SK-N-SH treated with all-trans-retinoic acid at 6 μM for 48 hours (cell line): ENCODE data around the gene SDK1.

Source experiments
- ATAC-seq: fragments of 200-7000 bp; cut with Tn5 transposase; 3 replicates; pipeline ENCODE4 v1.9.1; 2020; ENCODE audit warnings: mild to moderate bottlenecking, moderate library complexity
- ARNTL ChIP-seq: fragments of 450-650 bp; formaldehyde crosslinking; IDR thresholded peaks from 2 replicates; pipeline ENCODE4 v1.5.0; 2020; ENCODE audit warnings: low read depth, mild to moderate bottlenecking, moderate library complexity, borderline replicate concordance
- BACH2 ChIP-seq: fragments of 250-450 bp; sonication (Bioruptor Pico); IDR thresholded peaks from 2 replicates; pipeline ENCODE4 v1.9.0; 2021; ENCODE audit warnings: mild to moderate bottlenecking, borderline replicate concordance
- CSDC2 ChIP-seq: fragments of 250-450 bp; sonication (Bioruptor Pico); IDR thresholded peaks from 2 replicates; pipeline ENCODE4 v1.5.0; 2020; ENCODE audit warnings: mild to moderate bottlenecking, moderate library complexity
- ESRRG ChIP-seq: fragments of 250-450 bp; sonication (Bioruptor Pico); IDR thresholded peaks from 2 replicates; pipeline ENCODE4 v1.6.1; 2021; ENCODE audit warnings: mild to moderate bottlenecking
- GLIS3 ChIP-seq: fragments of 250-450 bp; sonication (Bioruptor Pico); IDR thresholded peaks from 2 replicates; pipeline ENCODE4 v1.5.0; 2020; ENCODE audit warnings: mild to moderate bottlenecking, moderate library complexity
- ISL1 ChIP-seq: fragments of 250-450 bp; sonication (Bioruptor Pico); IDR thresholded peaks from 2 replicates; pipeline ENCODE4 v2.1.2; 2022; ENCODE audit warnings: mild to moderate bottlenecking, moderate library complexity
- OSR1 ChIP-seq: fragments of 250-450 bp; sonication (Bioruptor Pico); IDR thresholded peaks from 2 replicates; pipeline ENCODE4 v1.8.0; 2022; ENCODE audit warnings: moderate library complexity, mild to moderate bottlenecking, inconsistent platforms
- PPARA ChIP-seq: fragments of 250-450 bp; sonication (Bioruptor Pico); IDR thresholded peaks from 2 replicates; pipeline ENCODE4 v1.5.0; 2020; ENCODE audit warnings: mild to moderate bottlenecking, borderline replicate concordance
- RARB ChIP-seq: fragments of 250-450 bp; sonication (Bioruptor Pico); IDR thresholded peaks from 2 replicates; pipeline ENCODE4 v1.8.0; 2021; ENCODE audit warnings: mild to moderate bottlenecking, moderate library complexity
- SNAI2 ChIP-seq: fragments of 250-450 bp; sonication (Bioruptor Pico); IDR thresholded peaks from 2 replicates; pipeline ENCODE4 v1.5.0; 2020; ENCODE audit warnings: mild to moderate bottlenecking, moderate library complexity
- TCF4 ChIP-seq: fragments of 250-450 bp; sonication (Bioruptor Pico); IDR thresholded peaks from 2 replicates; pipeline ENCODE4 v1.8.0; 2021; ENCODE audit warnings: mild to moderate bottlenecking, moderate library complexity, borderline replicate concordance
- TOX ChIP-seq: fragments of 250-450 bp; sonication (Bioruptor Pico); IDR thresholded peaks from 2 replicates; pipeline ENCODE4 v1.8.0; 2021; ENCODE audit warnings: mild to moderate bottlenecking, moderate library complexity, borderline replicate concordance
- ZC3H10 ChIP-seq: fragments of 250-450 bp; sonication (Bioruptor Pico); IDR thresholded peaks from 2 replicates; pipeline ENCODE4 v1.5.1; 2021; ENCODE audit warnings: mild to moderate bottlenecking, moderate library complexity
- ZFP3 ChIP-seq: fragments of 250-450 bp; sonication (Bioruptor Pico); IDR thresholded peaks from 2 replicates; pipeline ENCODE4 v1.5.0; 2020; ENCODE audit warnings: mild to moderate bottlenecking, moderate library complexity
- ZFP30 ChIP-seq: fragments of 450-650 bp; formaldehyde crosslinking; IDR thresholded peaks from 2 replicates; pipeline ENCODE4 v1.5.0; 2022; ENCODE audit warnings: mild to moderate bottlenecking, moderate library complexity
- ZNF565 ChIP-seq: fragments of 450-650 bp; formaldehyde crosslinking; conservative IDR thresholded peaks from 2 replicates; pipeline ENCODE4 v1.5.0; 2020; ENCODE audit warnings: low read depth, mild to moderate bottlenecking, moderate library complexity
- ZNF70 ChIP-seq: fragments of 450-650 bp; formaldehyde crosslinking; IDR thresholded peaks from 2 replicates; pipeline ENCODE4 v1.5.0; 2020; ENCODE audit warnings: mild to moderate bottlenecking, moderate library complexity
- ZNF8 ChIP-seq: fragments of 450-650 bp; formaldehyde crosslinking; IDR thresholded peaks from 2 replicates; pipeline ENCODE4 v1.5.0; 2020; ENCODE audit warnings: mild to moderate bottlenecking, moderate library complexity
- TF ChIP-seq, protein P1 (sequence below): fragments of 250-450 bp; sonication (Bioruptor Pico); IDR thresholded peaks from 2 replicates; pipeline ENCODE4 v1.5.1; 2020; ENCODE audit warnings: low read depth, mild to moderate bottlenecking, moderate library complexity
- TF ChIP-seq, protein P2 (sequence below): fragments of 250-450 bp; sonication (Bioruptor Pico); IDR thresholded peaks from 2 replicates; pipeline ENCODE4 v1.5.0; 2020; ENCODE audit warnings: mild to moderate bottlenecking, moderate library complexity
- TF ChIP-seq, protein P3 (sequence below): fragments of 250-450 bp; sonication (Bioruptor Pico); IDR thresholded peaks from 2 replicates; pipeline ENCODE4 v1.5.1; 2021; ENCODE audit warnings: mild to moderate bottlenecking, moderate library complexity
- TF ChIP-seq, protein P4 (sequence below): fragments of 250-450 bp; sonication (Bioruptor Pico); IDR thresholded peaks from 2 replicates; pipeline ENCODE4 v1.8.0; 2021; ENCODE audit warnings: low read depth, mild to moderate bottlenecking, moderate library complexity, borderline replicate concordance

The SDK1 gene

DNA sequence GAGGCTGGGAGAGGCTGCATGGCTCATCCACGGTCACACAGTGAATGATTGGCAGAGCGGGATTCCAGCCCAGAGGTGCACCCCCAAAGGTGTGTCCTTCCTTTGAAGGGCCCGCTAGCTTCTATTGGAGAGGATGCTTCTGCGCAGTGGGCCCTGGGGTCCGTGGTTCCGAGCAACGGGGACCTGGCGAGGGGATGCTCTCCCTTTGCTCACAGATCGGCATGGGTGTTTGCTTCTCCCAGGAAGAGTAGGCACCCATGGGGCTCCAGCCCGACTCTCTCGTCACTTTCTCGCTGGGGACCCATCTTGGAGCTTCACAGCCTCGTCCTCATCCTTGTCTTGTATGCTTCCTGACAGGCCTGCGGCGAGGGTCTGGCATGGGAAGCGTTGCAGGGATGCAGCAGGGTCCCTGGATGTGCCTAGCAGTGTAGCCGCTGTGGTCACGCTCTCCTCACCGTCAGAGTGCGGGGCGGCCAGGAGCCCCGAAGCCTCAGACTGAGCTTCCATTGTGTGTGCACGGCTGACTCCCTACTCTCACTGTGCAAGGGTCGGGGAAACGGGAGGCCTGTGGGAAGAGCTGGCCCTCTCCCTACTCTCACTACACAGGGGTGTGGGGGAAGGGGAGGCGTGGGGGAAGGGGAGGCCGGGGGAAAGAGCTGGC lies 842.6 kb downstream of the SDK1 start:
- no peak for TF ChIP-seq ISL1 (CRISPR knock-in tag)
- no peak for TF ChIP-seq ZNF8 (CRISPR knock-in tag)
- TF ChIP-seq SNAI2 (CRISPR knock-in tag) = no peak
- no peak for TF ChIP-seq ARNTL (CRISPR knock-in tag)
- no peak for TF ChIP-seq RARB (CRISPR knock-in tag)
- TF ChIP-seq ESRRG (CRISPR knock-in tag) = no peak
- TF ChIP-seq ZFP3 (CRISPR knock-in tag) = no peak
- no peak for TF ChIP-seq TCF4 (CRISPR knock-in tag)
- TF ChIP-seq GLIS3 (CRISPR knock-in tag) = no peak
- TF ChIP-seq ZNF70 (CRISPR knock-in tag) = no peak
- no peak for TF ChIP-seq TOX (CRISPR knock-in tag)
- no peak for TF ChIP-seq OSR1 (CRISPR knock-in tag)
- no peak for TF ChIP-seq BACH2 (CRISPR knock-in tag)
- TF ChIP-seq PPARA (CRISPR knock-in tag) = no peak
- TF ChIP-seq ZC3H10 = no peak
- TF ChIP-seq CSDC2 (CRISPR knock-in tag) = no peak
- TF ChIP-seq, protein P1, sequence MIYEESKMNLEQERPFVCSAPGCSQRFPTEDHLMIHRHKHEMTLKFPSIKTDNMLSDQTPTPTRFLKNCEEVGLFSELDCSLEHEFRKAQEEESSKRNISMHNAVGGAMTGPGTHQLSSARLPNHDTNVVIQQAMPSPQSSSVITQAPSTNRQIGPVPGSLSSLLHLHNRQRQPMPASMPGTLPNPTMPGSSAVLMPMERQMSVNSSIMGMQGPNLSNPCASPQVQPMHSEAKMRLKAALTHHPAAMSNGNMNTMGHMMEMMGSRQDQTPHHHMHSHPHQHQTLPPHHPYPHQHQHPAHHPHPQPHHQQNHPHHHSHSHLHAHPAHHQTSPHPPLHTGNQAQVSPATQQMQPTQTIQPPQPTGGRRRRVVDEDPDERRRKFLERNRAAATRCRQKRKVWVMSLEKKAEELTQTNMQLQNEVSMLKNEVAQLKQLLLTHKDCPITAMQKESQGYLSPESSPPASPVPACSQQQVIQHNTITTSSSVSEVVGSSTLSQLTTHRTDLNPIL (CRISPR knock-in tag) = no peak
- no peak for TF ChIP-seq ZFP30
- ATAC-seq = no peak

DNA sequence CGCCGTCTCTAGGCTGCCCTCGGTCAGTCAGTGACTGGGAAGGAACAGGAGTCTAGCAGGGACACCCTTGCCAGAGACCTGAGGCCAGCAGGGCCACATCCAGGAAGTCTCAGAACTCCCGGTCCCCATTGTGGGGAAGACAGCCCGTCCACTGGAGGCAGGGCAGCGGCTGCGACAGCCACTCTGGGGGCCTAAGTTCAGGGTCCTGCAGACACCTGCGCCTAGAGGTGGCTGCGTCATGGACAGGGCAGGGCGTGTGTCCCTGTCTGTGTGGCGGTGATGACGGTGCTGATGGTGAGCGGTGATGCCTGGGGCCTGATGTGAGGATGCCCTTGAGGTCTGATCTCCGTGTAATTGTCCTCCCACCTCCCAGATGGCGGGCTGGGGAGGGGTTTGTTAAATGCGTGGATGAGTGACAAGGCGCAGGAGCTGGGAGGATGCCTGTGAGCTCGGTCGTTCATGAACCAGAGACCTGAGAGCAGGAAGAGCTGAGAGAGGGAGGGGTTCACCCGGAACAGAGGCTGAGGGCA lies 843.2 kb downstream of the SDK1 start:
- peak; percentile 29; the same call in 1 of the 3 replicates for ATAC-seq
- no peak for TF ChIP-seq ZFP3 (CRISPR knock-in tag)
- no peak for TF ChIP-seq GLIS3 (CRISPR knock-in tag)
- no peak for TF ChIP-seq ISL1 (CRISPR knock-in tag)
- TF ChIP-seq, protein P1 (CRISPR knock-in tag) = no peak
- TF ChIP-seq OSR1 (CRISPR knock-in tag) = no peak
- TF ChIP-seq ZNF565 = no peak
- TF ChIP-seq TOX (CRISPR knock-in tag) = no peak
- TF ChIP-seq, protein P2, sequence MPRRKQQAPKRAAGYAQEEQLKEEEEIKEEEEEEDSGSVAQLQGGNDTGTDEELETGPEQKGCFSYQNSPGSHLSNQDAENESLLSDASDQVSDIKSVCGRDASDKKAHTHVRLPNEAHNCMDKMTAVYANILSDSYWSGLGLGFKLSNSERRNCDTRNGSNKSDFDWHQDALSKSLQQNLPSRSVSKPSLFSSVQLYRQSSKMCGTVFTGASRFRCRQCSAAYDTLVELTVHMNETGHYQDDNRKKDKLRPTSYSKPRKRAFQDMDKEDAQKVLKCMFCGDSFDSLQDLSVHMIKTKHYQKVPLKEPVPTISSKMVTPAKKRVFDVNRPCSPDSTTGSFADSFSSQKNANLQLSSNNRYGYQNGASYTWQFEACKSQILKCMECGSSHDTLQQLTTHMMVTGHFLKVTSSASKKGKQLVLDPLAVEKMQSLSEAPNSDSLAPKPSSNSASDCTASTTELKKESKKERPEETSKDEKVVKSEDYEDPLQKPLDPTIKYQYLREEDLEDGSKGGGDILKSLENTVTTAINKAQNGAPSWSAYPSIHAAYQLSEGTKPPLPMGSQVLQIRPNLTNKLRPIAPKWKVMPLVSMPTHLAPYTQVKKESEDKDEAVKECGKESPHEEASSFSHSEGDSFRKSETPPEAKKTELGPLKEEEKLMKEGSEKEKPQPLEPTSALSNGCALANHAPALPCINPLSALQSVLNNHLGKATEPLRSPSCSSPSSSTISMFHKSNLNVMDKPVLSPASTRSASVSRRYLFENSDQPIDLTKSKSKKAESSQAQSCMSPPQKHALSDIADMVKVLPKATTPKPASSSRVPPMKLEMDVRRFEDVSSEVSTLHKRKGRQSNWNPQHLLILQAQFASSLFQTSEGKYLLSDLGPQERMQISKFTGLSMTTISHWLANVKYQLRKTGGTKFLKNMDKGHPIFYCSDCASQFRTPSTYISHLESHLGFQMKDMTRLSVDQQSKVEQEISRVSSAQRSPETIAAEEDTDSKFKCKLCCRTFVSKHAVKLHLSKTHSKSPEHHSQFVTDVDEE (CRISPR knock-in tag) = no peak
- TF ChIP-seq, protein P3, sequence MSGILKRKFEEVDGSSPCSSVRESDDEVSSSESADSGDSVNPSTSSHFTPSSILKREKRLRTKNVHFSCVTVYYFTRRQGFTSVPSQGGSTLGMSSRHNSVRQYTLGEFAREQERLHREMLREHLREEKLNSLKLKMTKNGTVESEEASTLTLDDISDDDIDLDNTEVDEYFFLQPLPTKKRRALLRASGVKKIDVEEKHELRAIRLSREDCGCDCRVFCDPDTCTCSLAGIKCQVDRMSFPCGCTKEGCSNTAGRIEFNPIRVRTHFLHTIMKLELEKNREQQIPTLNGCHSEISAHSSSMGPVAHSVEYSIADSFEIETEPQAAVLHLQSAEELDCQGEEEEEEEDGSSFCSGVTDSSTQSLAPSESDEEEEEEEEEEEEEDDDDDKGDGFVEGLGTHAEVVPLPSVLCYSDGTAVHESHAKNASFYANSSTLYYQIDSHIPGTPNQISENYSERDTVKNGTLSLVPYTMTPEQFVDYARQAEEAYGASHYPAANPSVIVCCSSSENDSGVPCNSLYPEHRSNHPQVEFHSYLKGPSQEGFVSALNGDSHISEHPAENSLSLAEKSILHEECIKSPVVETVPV (CRISPR knock-in tag) = no peak
- TF ChIP-seq, protein P4, sequence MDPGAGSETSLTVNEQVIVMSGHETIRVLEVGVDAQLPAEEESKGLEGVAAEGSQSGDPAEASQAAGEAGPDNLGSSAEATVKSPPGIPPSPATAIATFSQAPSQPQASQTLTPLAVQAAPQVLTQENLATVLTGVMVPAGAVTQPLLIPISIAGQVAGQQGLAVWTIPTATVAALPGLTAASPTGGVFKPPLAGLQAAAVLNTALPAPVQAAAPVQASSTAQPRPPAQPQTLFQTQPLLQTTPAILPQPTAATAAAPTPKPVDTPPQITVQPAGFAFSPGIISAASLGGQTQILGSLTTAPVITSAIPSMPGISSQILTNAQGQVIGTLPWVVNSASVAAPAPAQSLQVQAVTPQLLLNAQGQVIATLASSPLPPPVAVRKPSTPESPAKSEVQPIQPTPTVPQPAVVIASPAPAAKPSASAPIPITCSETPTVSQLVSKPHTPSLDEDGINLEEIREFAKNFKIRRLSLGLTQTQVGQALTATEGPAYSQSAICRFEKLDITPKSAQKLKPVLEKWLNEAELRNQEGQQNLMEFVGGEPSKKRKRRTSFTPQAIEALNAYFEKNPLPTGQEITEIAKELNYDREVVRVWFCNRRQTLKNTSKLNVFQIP (CRISPR knock-in tag) = no peak
- no peak for TF ChIP-seq ZC3H10
- TF ChIP-seq ESRRG (CRISPR knock-in tag) = no peak
